HL-60 (cell line): ENCODE results near the gene KRCC1.

ENCODE experiments used
- DNase-seq, 2 experiments: peaks; one replicate each; pipeline ENCODE4 v3.0.0-alpha.2; 2010 to 2020; ENCODE audit warnings: low read depth in 1 of 2, low spot score in 1 of 2
- H3K27ac ChIP-seq: fragments of 250-450 bp; sonication (Bioruptor Pico); replicated peaks from 2 replicates; pipeline ENCODE4 v1.5.1; 2020; ENCODE audit warnings: mild to moderate bottlenecking, moderate library complexity
- H3K27me3 ChIP-seq: fragments of 250-450 bp; sonication (Bioruptor Pico); 2 replicates; pipeline ENCODE4 v1.5.1; 2021; ENCODE audit warnings: mild to moderate bottlenecking, moderate library complexity; ENCODE audit not compliant: insufficient read depth, poor library complexity, severe bottlenecking
- H3K4me3 ChIP-seq: replicated peaks from 2 replicates; pipeline ENCODE4 v1.5.1; 2011; ENCODE audit warnings: mild to moderate bottlenecking, control low read depth, low read length; ENCODE audit not compliant: insufficient read depth
- GABPA ChIP-seq: IDR thresholded peaks from 2 replicates; pipeline ENCODE4 v1.6.1; 2012; ENCODE audit warnings: low read depth
- POLR2AphosphoS5 ChIP-seq: IDR thresholded peaks from 2 replicates; pipeline ENCODE4 v1.6.1; 2012; ENCODE audit warnings: low read depth
- SPI1 ChIP-seq: IDR thresholded peaks from 2 replicates; pipeline ENCODE4 v1.6.1; 2012; ENCODE audit warnings: low read depth, mild to moderate bottlenecking, borderline replicate concordance
- TF ChIP-seq, protein P1 (sequence below): IDR thresholded peaks from 2 replicates; pipeline ENCODE4 v1.6.1; 2012; ENCODE audit warnings: low read depth; ENCODE audit not compliant: insufficient replicate concordance
- TF ChIP-seq, protein P2 (sequence below): IDR thresholded peaks from one replicate; pipeline ENCODE4 v1.5.1; 2011; ENCODE audit warnings: low read length, control low read depth, inconsistent platforms; ENCODE audit not compliant: insufficient read depth

KRCC1 gene

DNA sequence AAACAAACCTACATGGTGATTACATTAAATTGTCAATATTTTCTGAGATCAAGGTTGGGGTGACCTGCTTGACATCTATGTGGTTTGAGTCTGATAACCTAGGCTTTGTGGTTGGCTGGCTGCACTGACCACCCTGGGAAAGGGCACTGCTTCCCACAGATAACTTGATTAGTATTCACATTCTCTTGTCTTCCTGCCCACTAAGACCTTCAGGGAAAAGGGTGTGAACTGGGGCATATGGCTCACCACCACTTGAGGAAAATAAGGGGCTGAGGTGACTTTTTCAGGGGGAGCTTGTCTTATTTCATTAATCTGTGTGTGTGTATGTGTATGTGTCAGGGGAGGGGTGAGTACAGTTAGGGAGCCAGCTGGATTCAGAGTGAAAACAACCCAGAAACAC, 13.5 kb upstream of the KRCC1 start:
- Histone ChIP-seq H3K27me3 (no peaks in the 10 kb centered on the region), H3K27ac (no peak overlapping the region), H3K4me3 (no peak overlapping the region)
- no peak for DNase-seq
- TF ChIP-seq, protein P1, sequence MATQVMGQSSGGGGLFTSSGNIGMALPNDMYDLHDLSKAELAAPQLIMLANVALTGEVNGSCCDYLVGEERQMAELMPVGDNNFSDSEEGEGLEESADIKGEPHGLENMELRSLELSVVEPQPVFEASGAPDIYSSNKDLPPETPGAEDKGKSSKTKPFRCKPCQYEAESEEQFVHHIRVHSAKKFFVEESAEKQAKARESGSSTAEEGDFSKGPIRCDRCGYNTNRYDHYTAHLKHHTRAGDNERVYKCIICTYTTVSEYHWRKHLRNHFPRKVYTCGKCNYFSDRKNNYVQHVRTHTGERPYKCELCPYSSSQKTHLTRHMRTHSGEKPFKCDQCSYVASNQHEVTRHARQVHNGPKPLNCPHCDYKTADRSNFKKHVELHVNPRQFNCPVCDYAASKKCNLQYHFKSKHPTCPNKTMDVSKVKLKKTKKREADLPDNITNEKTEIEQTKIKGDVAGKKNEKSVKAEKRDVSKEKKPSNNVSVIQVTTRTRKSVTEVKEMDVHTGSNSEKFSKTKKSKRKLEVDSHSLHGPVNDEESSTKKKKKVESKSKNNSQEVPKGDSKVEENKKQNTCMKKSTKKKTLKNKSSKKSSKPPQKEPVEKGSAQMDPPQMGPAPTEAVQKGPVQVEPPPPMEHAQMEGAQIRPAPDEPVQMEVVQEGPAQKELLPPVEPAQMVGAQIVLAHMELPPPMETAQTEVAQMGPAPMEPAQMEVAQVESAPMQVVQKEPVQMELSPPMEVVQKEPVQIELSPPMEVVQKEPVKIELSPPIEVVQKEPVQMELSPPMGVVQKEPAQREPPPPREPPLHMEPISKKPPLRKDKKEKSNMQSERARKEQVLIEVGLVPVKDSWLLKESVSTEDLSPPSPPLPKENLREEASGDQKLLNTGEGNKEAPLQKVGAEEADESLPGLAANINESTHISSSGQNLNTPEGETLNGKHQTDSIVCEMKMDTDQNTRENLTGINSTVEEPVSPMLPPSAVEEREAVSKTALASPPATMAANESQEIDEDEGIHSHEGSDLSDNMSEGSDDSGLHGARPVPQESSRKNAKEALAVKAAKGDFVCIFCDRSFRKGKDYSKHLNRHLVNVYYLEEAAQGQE: no peak
- TF ChIP-seq GABPA (no peak), POLR2AphosphoS5 (no peak), SPI1 (no peak)
- TF ChIP-seq, protein P2, sequence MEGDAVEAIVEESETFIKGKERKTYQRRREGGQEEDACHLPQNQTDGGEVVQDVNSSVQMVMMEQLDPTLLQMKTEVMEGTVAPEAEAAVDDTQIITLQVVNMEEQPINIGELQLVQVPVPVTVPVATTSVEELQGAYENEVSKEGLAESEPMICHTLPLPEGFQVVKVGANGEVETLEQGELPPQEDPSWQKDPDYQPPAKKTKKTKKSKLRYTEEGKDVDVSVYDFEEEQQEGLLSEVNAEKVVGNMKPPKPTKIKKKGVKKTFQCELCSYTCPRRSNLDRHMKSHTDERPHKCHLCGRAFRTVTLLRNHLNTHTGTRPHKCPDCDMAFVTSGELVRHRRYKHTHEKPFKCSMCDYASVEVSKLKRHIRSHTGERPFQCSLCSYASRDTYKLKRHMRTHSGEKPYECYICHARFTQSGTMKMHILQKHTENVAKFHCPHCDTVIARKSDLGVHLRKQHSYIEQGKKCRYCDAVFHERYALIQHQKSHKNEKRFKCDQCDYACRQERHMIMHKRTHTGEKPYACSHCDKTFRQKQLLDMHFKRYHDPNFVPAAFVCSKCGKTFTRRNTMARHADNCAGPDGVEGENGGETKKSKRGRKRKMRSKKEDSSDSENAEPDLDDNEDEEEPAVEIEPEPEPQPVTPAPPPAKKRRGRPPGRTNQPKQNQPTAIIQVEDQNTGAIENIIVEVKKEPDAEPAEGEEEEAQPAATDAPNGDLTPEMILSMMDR: no peak

DNA sequence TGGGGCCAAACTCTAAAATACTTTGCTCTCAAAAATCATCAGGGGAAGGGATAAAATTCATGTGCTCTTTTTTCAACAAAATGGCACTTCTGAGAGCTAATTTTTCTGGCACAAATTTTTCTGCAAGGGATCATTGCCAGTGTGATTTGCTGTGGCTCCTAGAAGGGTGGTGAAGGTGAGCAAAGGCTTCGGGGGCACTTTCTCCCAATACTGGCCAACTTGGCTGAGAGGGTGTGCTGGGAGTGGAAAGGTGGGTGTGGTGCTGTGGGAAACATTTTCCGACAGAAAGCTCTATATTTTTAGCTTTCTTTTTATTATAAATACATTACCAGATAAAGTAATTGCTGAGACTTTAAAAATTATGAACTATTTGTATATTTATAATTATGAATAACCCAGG, 12.5 kb upstream of the KRCC1 start:
- Histone ChIP-seq H3K4me3 (no peak overlapping the region), H3K27me3 (no peaks in the 10 kb centered on the region), H3K27ac (no peak overlapping the region)
- DNase-seq: no peak
- TF ChIP-seq POLR2AphosphoS5: no peak

DNA sequence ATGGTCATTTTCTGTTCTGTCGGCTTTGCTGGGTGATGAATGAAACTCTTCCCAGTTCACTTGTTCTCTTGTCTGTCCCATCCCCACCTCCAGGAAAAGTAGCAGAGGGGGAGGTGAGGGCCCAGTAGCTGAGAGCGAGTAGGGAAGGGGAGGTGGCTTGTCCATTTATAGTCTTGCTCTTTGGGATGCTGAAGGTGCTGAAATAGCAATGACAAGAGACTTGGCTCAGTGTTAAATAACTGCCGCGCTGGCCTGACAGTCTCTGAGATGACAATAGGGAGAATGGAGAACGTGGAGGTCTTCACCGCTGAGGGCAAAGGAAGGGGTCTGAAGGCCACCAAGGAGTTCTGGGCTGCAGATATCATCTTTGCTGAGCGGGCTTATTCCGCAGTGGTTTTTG, 12.0 kb upstream of the KRCC1 start, which contains the start of gene SMYD1:
SMYD1 (plus strand) TSS at position 228 of the 400 bp plus-strand sequence; CDS start at position 268, 40 bp downstream.
- Histone ChIP-seq H3K4me3 (no peak within 1 kb of the TSS), H3K27me3 (no peaks in the 10 kb centered on the region), H3K27ac (no peak within 1 kb of the TSS)
- DNase-seq: no peak
- TF ChIP-seq SPI1 (no peak), GABPA (no peak), POLR2AphosphoS5 (no peak)
- TF ChIP-seq, protein P2: no peak
- TF ChIP-seq, protein P1: no peak

DNA sequence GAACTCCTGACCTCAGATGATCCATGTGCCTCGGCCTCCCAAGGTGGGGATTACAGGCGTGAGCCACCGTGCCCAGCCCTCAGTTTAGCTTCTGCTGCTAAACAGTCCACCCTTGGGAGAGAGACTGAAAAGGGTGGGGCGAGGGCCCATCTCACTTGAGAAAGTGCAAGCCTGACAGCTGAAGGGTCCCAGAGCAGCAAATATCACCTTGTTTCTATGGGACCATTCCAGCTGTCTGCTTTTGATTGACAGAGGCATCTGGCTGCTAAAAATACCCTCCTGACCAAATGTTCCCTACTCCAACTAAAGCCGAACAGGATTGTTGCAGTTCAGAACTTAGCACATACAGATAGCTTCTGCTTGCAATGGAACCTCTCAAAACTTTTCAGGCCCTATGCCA, 11.6 kb upstream of the KRCC1 start:
- DNase-seq: no peak
- Histone ChIP-seq H3K4me3 (no peak overlapping the region), H3K27me3 (no peaks in the 10 kb centered on the region), H3K27ac (no peak overlapping the region)
- TF ChIP-seq SPI1: no peak

DNA sequence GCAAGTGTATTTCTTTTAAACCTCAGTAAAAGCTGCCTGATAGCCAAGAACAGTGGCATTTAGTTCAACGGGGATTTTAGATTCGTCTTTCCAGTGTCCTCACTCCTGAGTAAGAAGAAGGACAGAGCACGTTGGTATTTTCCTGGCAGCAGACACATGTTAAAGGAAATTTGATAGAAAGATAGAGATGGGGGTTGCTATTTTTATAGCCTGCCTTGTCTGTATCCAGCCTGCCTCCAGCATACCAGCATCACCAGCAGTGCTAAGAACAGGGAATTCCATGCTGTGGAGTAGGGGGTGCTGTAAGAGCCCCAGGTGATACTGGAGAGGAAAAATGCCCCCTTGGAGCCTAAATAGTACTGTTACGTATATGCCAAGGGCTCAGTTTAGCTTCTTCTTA, 11.0 kb upstream of the KRCC1 start:
- no peak for TF ChIP-seq SPI1
- no peak for TF ChIP-seq GABPA
- TF ChIP-seq, protein P2: no peak
- TF ChIP-seq POLR2AphosphoS5: no peak
- no peak for DNase-seq

More for the DNA sequence above, 11.0 kb upstream of the KRCC1 start:
- Histone ChIP-seq H3K4me3 (no peak overlapping the region), H3K27me3 (no peaks in the 10 kb centered on the region), H3K27ac (no peak overlapping the region)
